ENCODE data around the gene CDH1.

CDH1 gene

GRCh38 chr16:68743664-68744063 is 6.6 kb downstream of the CDH1 start:
- Histone ChIP-seq H3K27ac (ENCODE audit: insufficient read depth, low read length, poor library complexity, severe bottlenecking) (no peak overlapping the region), H3K4me1 (ENCODE audit: control insufficient read depth, insufficient read depth, low read length, poor library complexity, severe bottlenecking) (no peaks in the 10 kb centered on the region), H3K9me3 (ENCODE audit: control insufficient read depth, low read length) (no peaks in the 10 kb centered on the region), H3K36me3 (ENCODE audit: control insufficient read depth, insufficient read depth, low read length) (no peaks in the 10 kb centered on the region), H3K4me3 (ENCODE audit: insufficient read depth, low read depth, low read length, poor library complexity, severe bottlenecking) (no peak overlapping the region), H3K27me3 (replicated peaks; ENCODE audit: control insufficient read depth, insufficient read depth, low read length, poor library complexity, severe bottlenecking) (no peaks in the 10 kb centered on the region)
- no peak for DNase-seq

GRCh38 chr16:68744744-68745280 is 7.7 kb downstream of the CDH1 start:
- H3K36me3 ChIP-seq (ENCODE audit: control insufficient read depth, insufficient read depth, low read length) = no peaks in the 10 kb centered on the region
- no peaks in the 10 kb centered on the region for H3K4me1 ChIP-seq (ENCODE audit: control insufficient read depth, insufficient read depth, low read length, poor library complexity, severe bottlenecking)
- no peaks in the 10 kb centered on the region for H3K9me3 ChIP-seq (ENCODE audit: control insufficient read depth, low read length)
- H3K27me3 ChIP-seq (replicated peaks; ENCODE audit: control insufficient read depth, insufficient read depth, low read length, poor library complexity, severe bottlenecking) = no peaks in the 10 kb centered on the region
- H3K27ac ChIP-seq (ENCODE audit: insufficient read depth, low read length, poor library complexity, severe bottlenecking) = no peak overlapping the region
- no peak for DNase-seq
- no peak overlapping the region for H3K4me3 ChIP-seq (ENCODE audit: insufficient read depth, low read depth, low read length, poor library complexity, severe bottlenecking)

GRCh38 chr16:68746951-68747350 is 9.9 kb downstream of the CDH1 start:
- no peaks in the 10 kb centered on the region for H3K4me1 ChIP-seq (ENCODE audit: control insufficient read depth, insufficient read depth, low read length, poor library complexity, severe bottlenecking)
- no peak overlapping the region for H3K4me3 ChIP-seq (ENCODE audit: insufficient read depth, low read depth, low read length, poor library complexity, severe bottlenecking)
- no peaks in the 10 kb centered on the region for H3K27me3 ChIP-seq (replicated peaks; ENCODE audit: control insufficient read depth, insufficient read depth, low read length, poor library complexity, severe bottlenecking)
- DNase-seq = no peak
- H3K9me3 ChIP-seq (ENCODE audit: control insufficient read depth, low read length) = no peaks in the 10 kb centered on the region
- no peak overlapping the region for H3K27ac ChIP-seq (ENCODE audit: insufficient read depth, low read length, poor library complexity, severe bottlenecking)
- H3K36me3 ChIP-seq (ENCODE audit: control insufficient read depth, insufficient read depth, low read length) = no peaks in the 10 kb centered on the region

- no peaks in the 10 kb centered on the region for H3K9me3 ChIP-seq (ENCODE audit: control insufficient read depth, low read length)
- H3K27ac ChIP-seq (ENCODE audit: insufficient read depth, low read length, poor library complexity, severe bottlenecking) = no peak overlapping the region
- no peak for DNase-seq
- H3K36me3 ChIP-seq (ENCODE audit: control insufficient read depth, insufficient read depth, low read length) = no peaks in the 10 kb centered on the region
- H3K27me3 ChIP-seq (replicated peaks; ENCODE audit: control insufficient read depth, insufficient read depth, low read length, poor library complexity, severe bottlenecking) = no peaks in the 10 kb centered on the region
- H3K4me3 ChIP-seq (ENCODE audit: insufficient read depth, low read depth, low read length, poor library complexity, severe bottlenecking) = no peak overlapping the region
- H3K4me1 ChIP-seq (ENCODE audit: control insufficient read depth, insufficient read depth, low read length, poor library complexity, severe bottlenecking) = no peaks in the 10 kb centered on the region
Observed at GRCh38 chr16:68749432-68749831, 12.3 kb downstream of the CDH1 start.

- Histone ChIP-seq H3K27ac (ENCODE audit: insufficient read depth, low read length, poor library complexity, severe bottlenecking) (no peak overlapping the region), H3K9me3 (ENCODE audit: control insufficient read depth, low read length) (no peaks in the 10 kb centered on the region), H3K4me1 (ENCODE audit: control insufficient read depth, insufficient read depth, low read length, poor library complexity, severe bottlenecking) (no peaks in the 10 kb centered on the region), H3K4me3 (ENCODE audit: insufficient read depth, low read depth, low read length, poor library complexity, severe bottlenecking) (no peak overlapping the region), H3K36me3 (ENCODE audit: control insufficient read depth, insufficient read depth, low read length) (no peaks in the 10 kb centered on the region), H3K27me3 (replicated peaks; ENCODE audit: control insufficient read depth, insufficient read depth, low read length, poor library complexity, severe bottlenecking) (no peaks in the 10 kb centered on the region)
- DNase-seq = no peak
Observed at GRCh38 chr16:68750193-68750695, 13.2 kb downstream of the CDH1 start.

GRCh38 chr16:68751160-68751559 is 14.1 kb downstream of the CDH1 start:
- no peaks in the 10 kb centered on the region for H3K4me1 ChIP-seq (ENCODE audit: control insufficient read depth, insufficient read depth, low read length, poor library complexity, severe bottlenecking)
- no peak overlapping the region for H3K4me3 ChIP-seq (ENCODE audit: insufficient read depth, low read depth, low read length, poor library complexity, severe bottlenecking)
- no peaks in the 10 kb centered on the region for H3K9me3 ChIP-seq (ENCODE audit: control insufficient read depth, low read length)
- H3K27me3 ChIP-seq (replicated peaks; ENCODE audit: control insufficient read depth, insufficient read depth, low read length, poor library complexity, severe bottlenecking) = no peaks in the 10 kb centered on the region
- H3K36me3 ChIP-seq (ENCODE audit: control insufficient read depth, insufficient read depth, low read length) = no peaks in the 10 kb centered on the region
- no peak overlapping the region for H3K27ac ChIP-seq (ENCODE audit: insufficient read depth, low read length, poor library complexity, severe bottlenecking)
- no peak for DNase-seq

GRCh38 chr16:68752602-68753001 is 15.5 kb downstream of the CDH1 start:
- Histone ChIP-seq H3K36me3 (ENCODE audit: control insufficient read depth, insufficient read depth, low read length) (no peaks in the 10 kb centered on the region), H3K9me3 (ENCODE audit: control insufficient read depth, low read length) (no peaks in the 10 kb centered on the region), H3K4me1 (ENCODE audit: control insufficient read depth, insufficient read depth, low read length, poor library complexity, severe bottlenecking) (no peaks in the 10 kb centered on the region), H3K4me3 (ENCODE audit: insufficient read depth, low read depth, low read length, poor library complexity, severe bottlenecking) (no peak overlapping the region), H3K27ac (ENCODE audit: insufficient read depth, low read length, poor library complexity, severe bottlenecking) (no peak overlapping the region), H3K27me3 (replicated peaks; ENCODE audit: control insufficient read depth, insufficient read depth, low read length, poor library complexity, severe bottlenecking) (no peaks in the 10 kb centered on the region)
- DNase-seq = no peak

- Histone ChIP-seq H3K27me3 (replicated peaks; ENCODE audit: control insufficient read depth, insufficient read depth, low read length, poor library complexity, severe bottlenecking) (no peaks in the 10 kb centered on the region), H3K4me1 (ENCODE audit: control insufficient read depth, insufficient read depth, low read length, poor library complexity, severe bottlenecking) (no peaks in the 10 kb centered on the region), H3K27ac (ENCODE audit: insufficient read depth, low read length, poor library complexity, severe bottlenecking) (no peak overlapping the region), H3K36me3 (ENCODE audit: control insufficient read depth, insufficient read depth, low read length) (no peaks in the 10 kb centered on the region), H3K4me3 (ENCODE audit: insufficient read depth, low read depth, low read length, poor library complexity, severe bottlenecking) (no peak overlapping the region), H3K9me3 (ENCODE audit: control insufficient read depth, low read length) (no peaks in the 10 kb centered on the region)
- DNase-seq = no peak
Observed at GRCh38 chr16:68754084-68754792, 17.1 kb downstream of the CDH1 start.

- Histone ChIP-seq H3K9me3 (ENCODE audit: control insufficient read depth, low read length) (no peaks in the 10 kb centered on the region), H3K4me1 (ENCODE audit: control insufficient read depth, insufficient read depth, low read length, poor library complexity, severe bottlenecking) (no peaks in the 10 kb centered on the region), H3K27ac (ENCODE audit: insufficient read depth, low read length, poor library complexity, severe bottlenecking) (no peak overlapping the region), H3K4me3 (ENCODE audit: insufficient read depth, low read depth, low read length, poor library complexity, severe bottlenecking) (no peak overlapping the region), H3K36me3 (ENCODE audit: control insufficient read depth, insufficient read depth, low read length) (no peaks in the 10 kb centered on the region), H3K27me3 (replicated peaks; ENCODE audit: control insufficient read depth, insufficient read depth, low read length, poor library complexity, severe bottlenecking) (no peaks in the 10 kb centered on the region)
- DNase-seq = peak in 1 of 3 donors; percentile 10
Observed at GRCh38 chr16:68756239-68756915, 19.3 kb downstream of the CDH1 start.

GRCh38 chr16:68757625-68757935 is 20.5 kb downstream of the CDH1 start:
- Histone ChIP-seq H3K36me3 (ENCODE audit: control insufficient read depth, insufficient read depth, low read length) (no peaks in the 10 kb centered on the region), H3K4me1 (ENCODE audit: control insufficient read depth, insufficient read depth, low read length, poor library complexity, severe bottlenecking) (no peaks in the 10 kb centered on the region), H3K9me3 (ENCODE audit: control insufficient read depth, low read length) (no peaks in the 10 kb centered on the region), H3K27me3 (replicated peaks; ENCODE audit: control insufficient read depth, insufficient read depth, low read length, poor library complexity, severe bottlenecking) (no peaks in the 10 kb centered on the region), H3K27ac (ENCODE audit: insufficient read depth, low read length, poor library complexity, severe bottlenecking) (no peak overlapping the region), H3K4me3 (ENCODE audit: insufficient read depth, low read depth, low read length, poor library complexity, severe bottlenecking) (no peak overlapping the region)
- no peak for DNase-seq
